ENCODE data around the gene LNX2. TPM values are rescaled to one million over a fixed set of nuclear protein-coding genes. Genes with fewer than 3 reads are reported as not detected.

The LNX2 gene
- total RNA-seq, 2 donors from 2014 or later, result 22.4 to 30.3 TPM

DNA sequence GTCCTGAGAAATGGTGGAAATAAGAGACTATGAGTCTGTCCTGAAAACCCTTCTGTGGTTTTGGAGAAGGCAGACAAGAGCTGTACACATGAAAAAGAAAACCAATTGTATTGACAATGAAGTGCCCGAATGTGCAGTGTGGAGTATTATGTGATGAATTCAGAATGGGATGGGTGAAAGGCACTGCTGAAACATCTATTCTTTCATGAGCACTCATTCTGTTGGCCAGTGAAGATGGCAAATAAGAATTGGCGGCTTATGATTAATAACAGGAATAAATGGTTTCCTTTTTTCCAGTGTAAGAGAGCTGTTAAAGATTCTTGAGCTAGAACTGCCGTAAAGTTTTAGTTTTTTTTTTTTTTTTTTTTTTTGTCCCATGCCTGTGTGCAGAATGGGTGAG, 7.1 kb upstream of the LNX2 start:
- no peak overlapping the region for H3K27ac ChIP-seq
- no peaks in the 10 kb centered on the region for H3K27me3 ChIP-seq
- intact Hi-C loops (cut with DNase I), result loop anchor here (10.0 kb wide), 1 partner anchor 203 kb away; the partner anchor contains the start of gene GTF3A
- no peak for TF ChIP-seq CTCF (IDR thresholded peaks at IDR 0.05)
- DNase-seq, result no peak
- no peaks in the 10 kb centered on the region for H3K36me3 ChIP-seq
- no peaks in the 10 kb centered on the region for H3K9me3 ChIP-seq
- no peak overlapping the region for H3K4me3 ChIP-seq
- H3K4me1 ChIP-seq, result peaks cover 13% of the 10 kb centered on the region
- H3K9ac ChIP-seq (ENCODE audit: low read depth in 2 of 2, low read length in 2 of 2), result no peak overlapping the region

DNA sequence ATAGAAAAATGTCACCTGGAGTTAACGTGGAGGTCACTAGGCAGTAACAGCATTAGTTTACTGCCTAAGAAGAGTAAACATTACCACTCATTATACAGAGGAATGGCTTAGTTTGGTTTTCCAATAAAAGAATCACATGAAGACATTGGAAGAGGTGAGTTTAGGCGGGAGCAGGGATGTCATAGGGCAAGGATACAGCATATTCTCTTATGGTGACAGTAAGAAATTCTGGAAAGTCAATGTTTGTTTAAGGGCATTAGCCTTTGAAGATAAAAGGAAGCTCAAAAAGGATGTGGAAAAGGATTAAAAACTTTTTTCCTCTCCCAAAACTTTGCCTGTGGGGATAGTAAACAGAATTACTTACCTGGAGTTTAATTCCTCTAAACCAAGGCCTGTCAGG, 5.5 kb upstream of the LNX2 start:
- Histone ChIP-seq H3K27ac (no peak overlapping the region), H3K27me3 (no peaks in the 10 kb centered on the region), H3K9ac (ENCODE audit: low read depth in 2 of 2, low read length in 2 of 2) (no peak overlapping the region), H3K9me3 (no peaks in the 10 kb centered on the region), H3K4me1 (peaks cover 13% of the 10 kb centered on the region), H3K36me3 (no peaks in the 10 kb centered on the region), H3K4me3 (no peak overlapping the region)
- intact Hi-C loops (cut with DNase I), result loop anchor here (10.0 kb wide), 1 partner anchor 201 kb away; the partner anchor contains the start of gene GTF3A
- no peak for DNase-seq
- TF ChIP-seq CTCF (IDR thresholded peaks at IDR 0.05), result no peak

GRCh38 chr13:27624071-27624470, 3.7 kb upstream of the LNX2 start:
- no peak for DNase-seq
- Histone ChIP-seq H3K4me1 (peaks cover 13% of the 10 kb centered on the region), H3K9me3 (no peaks in the 10 kb centered on the region), H3K9ac (ENCODE audit: low read depth in 2 of 2, low read length in 2 of 2) (no peak overlapping the region), H3K36me3 (no peaks in the 10 kb centered on the region), H3K4me3 (no peak overlapping the region), H3K27me3 (no peaks in the 10 kb centered on the region), H3K27ac (no peak overlapping the region)
- TF ChIP-seq CTCF (IDR thresholded peaks at IDR 0.05), result no peak
- intact Hi-C loops (cut with DNase I), result loop anchor here (10.0 kb wide), 1 partner anchor 199 kb away; the partner anchor contains the start of gene GTF3A

DNA sequence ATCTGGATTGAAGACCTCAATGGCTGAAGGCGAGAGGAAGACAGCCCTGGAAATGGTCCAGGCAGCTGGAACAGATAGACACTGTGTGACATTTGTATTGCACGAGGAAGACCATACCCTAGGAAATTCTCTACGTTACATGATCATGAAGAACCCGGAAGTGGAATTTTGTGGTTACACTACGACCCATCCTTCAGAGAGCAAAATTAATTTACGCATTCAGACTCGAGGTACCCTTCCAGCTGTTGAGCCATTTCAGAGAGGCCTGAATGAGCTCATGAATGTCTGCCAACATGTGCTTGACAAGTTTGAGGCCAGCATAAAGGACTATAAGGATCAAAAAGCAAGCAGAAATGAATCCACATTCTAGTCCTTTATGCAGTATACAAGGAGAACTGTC, 2.6 kb upstream of the LNX2 start:
- Histone ChIP-seq H3K27ac (no peak overlapping the region), H3K4me1 (peaks cover 13% of the 10 kb centered on the region), H3K9me3 (no peaks in the 10 kb centered on the region), H3K27me3 (no peaks in the 10 kb centered on the region), H3K36me3 (no peaks in the 10 kb centered on the region), H3K9ac (ENCODE audit: low read depth in 2 of 2, low read length in 2 of 2) (no peak overlapping the region), H3K4me3 (peak overlapping the region; percentile 65)
- no peak for DNase-seq
- intact Hi-C loops (cut with DNase I), result loop anchor here (10.0 kb wide), 1 partner anchor 198 kb away; the partner anchor contains the start of gene GTF3A
- TF ChIP-seq CTCF (IDR thresholded peaks at IDR 0.05), result no peak

DNA sequence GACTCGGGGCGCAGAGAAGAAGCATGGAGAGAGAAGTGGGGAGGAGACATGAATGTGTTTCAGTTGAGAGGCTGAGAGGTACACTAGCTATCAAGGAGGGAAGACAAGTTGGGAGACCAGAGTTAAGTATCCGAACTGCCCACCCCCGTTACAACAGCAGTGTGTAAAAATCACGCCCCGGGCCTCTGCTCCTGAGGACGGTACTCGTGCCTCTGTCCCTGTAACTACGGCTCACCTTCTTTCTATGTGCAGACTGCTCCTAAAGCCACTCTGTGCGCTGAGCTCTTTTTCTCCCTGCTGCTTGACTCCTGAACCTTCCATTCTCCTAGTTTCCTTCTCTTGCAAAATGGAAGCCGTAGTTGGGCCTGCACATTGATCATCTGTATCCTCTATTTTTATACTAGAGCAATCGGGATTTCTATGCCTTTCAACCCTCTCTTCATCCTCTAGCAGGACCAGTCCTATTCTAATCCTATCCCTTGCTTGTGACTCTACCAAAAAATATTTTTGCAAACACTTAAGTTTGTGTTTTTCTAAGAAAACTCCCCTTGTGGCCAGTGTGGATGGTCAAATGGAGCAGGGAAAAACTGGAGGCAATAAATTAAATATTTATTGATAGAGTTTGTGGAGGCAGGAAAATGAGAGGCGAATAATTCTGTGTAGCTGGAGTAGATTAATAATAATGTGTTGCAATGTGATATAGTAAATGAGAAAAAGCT, 1.9 kb upstream of the LNX2 start:
- H3K27me3 ChIP-seq, result no peaks in the 10 kb centered on the region
- intact Hi-C loops (cut with DNase I), result loop anchor here (10.0 kb wide), 1 partner anchor 197 kb away; the partner anchor contains the start of gene GTF3A
- peaks cover 13% of the 10 kb centered on the region for H3K4me1 ChIP-seq
- H3K27ac ChIP-seq, result peak overlapping the region; percentile 96
- peak overlapping the region; percentile 93 to 94 for H3K9ac ChIP-seq (ENCODE audit: low read depth in 2 of 2, low read length in 2 of 2)
- H3K36me3 ChIP-seq, result no peaks in the 10 kb centered on the region
- H3K9me3 ChIP-seq, result no peaks in the 10 kb centered on the region
- no peak for TF ChIP-seq CTCF (IDR thresholded peaks at IDR 0.05)
- peak overlapping the region; percentile 65 for H3K4me3 ChIP-seq
- DNase-seq, result no peak
